GM04503 (cell line): Measurements from ENCODE around the gene PHACTR2.

Experiments used
- DNase-seq: peaks from one replicate; pipeline ENCODE4 v3.0.0-alpha.2; 2012; ENCODE audit warnings: low read depth

PHACTR2 gene

GRCh38 chr6:143675382-143675900 is 2.3 kb upstream of the PHACTR2 start:
- no peak for DNase-seq

DNA sequence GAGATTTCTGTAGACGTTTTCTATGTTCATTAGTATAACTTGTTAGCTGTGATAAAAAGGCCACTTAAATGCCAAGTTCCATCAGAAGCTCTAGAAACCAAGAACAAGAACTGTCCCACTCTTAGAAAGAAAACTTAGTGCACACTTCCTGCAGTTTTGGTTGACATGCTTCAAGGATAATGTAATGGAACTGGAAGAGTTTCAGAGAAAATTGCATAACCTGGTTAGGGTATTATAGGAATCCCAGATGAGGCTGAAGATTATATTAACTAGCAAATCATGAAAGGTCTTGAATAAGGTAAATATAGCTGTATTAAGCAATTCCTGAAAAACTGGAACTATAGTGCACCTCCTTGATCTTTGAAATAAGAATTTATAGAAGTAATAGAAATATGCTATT is 1.8 kb upstream of the PHACTR2 start:
- DNase-seq = no peak

DNA sequence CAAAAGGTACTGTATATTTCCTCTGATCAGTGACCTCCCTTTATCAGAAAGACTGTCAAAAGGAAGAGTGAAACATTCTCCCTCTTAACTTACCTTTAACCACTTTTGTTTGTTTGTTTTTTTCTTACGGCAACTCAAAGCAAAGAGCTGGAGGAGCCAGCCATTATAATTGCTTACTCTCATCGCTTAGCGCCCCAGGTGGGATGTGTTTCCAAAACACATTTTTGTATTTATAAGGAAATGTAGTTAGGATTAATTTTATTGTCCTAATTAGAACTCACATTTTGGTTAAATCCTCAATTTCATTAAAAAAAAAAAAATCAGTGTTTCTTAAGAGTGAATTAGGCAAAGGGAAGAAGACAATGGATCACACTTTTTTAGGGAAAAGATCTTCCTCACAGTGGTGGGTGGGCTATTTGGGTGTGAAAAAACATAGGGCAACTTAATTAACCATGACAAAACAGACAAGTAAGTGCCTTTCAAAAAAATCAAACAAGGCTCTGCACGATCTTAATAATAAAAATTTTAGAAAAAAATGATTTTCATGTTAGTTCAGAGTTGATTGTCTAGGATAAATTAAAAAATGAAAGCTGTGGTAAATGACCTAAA is 1.2 kb upstream of the PHACTR2 start:
- no peak for DNase-seq

- no peak for DNase-seq
Observed at GRCh38 chr6:143677577-143677890, 231 bp upstream of the PHACTR2 start.

GRCh38 chr6:143679041-143679440 is 1.3 kb downstream of the PHACTR2 start:
- no peak for DNase-seq

- DNase-seq = no peak
Observed at GRCh38 chr6:143680141-143680540, 2.4 kb downstream of the PHACTR2 start.

GRCh38 chr6:143682805-143683204 is 5.0 kb downstream of the PHACTR2 start:
- no peak for DNase-seq

DNA sequence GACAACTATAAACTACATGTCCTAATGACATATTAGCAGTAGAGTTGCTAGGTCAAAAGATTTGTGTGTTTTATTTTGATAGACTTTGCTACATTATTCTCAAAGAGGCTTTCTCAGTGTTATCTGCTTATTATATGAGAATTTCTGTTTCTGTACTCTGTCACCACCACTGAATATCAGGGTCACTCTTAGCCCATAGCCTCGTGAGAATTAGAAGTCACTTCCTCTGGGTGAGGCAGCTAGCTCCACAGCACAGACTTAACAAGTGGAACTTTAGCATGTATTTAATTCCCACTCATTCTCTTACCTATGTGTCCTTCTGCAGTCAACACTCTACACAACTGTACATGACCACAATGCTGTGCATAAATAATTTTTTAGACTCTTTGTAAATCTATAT is 6.7 kb downstream of the PHACTR2 start:
- DNase-seq = no peak

DNA sequence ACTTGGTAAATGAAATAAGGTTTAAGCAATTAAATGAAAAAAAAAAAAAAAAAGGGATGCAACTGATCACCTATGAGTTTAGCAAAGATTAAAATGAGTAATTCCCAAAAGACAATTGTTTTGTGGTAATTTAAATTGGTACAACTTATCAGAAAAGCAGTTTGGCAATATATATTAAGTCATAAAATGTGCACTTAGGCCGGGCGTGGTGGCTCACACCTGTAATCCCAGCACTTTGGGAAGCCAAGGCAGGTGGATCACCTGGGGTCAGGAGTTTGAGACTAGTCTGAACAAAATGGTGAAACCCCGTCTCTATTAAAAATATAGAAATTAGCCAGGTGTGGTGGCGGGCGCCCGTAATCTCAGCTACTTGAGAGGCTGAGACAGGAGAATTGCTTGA is 7.9 kb downstream of the PHACTR2 start:
- no peak for DNase-seq

- DNase-seq = no peak
Observed at GRCh38 chr6:143687591-143687990, 9.8 kb downstream of the PHACTR2 start.

DNA sequence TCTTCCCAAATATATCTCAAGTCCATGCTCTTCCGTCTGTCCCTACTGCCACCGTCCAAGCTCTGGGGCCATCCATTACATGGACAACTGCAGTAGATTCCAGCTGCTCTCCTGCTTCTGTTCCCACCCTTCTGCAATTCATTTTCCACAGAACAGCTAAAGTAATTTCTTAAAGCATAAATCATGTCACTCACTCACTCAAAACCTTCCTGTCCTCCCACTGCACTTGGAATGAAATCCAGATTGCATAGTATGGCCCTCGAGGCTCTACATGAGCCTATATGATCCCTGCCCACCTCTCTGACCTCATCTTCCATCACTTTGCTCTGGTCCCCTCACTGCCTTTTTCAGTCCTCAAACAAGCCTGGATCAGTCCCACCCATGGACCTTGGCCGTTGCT is 10.9 kb downstream of the PHACTR2 start:
- no peak for DNase-seq

- no peak for DNase-seq
Observed at GRCh38 chr6:143689852-143690251, 12.1 kb downstream of the PHACTR2 start.

GRCh38 chr6:143691155-143691554 is 13.4 kb downstream of the PHACTR2 start:
- DNase-seq = no peak

GRCh38 chr6:143691900-143692636 is 14.3 kb downstream of the PHACTR2 start:
- no peak for DNase-seq

- no peak for DNase-seq
Observed at GRCh38 chr6:143692696-143693095, 14.9 kb downstream of the PHACTR2 start.

- DNase-seq = no peak
Observed at GRCh38 chr6:143694013-143694412, 16.2 kb downstream of the PHACTR2 start.

- DNase-seq = no peak
Observed at GRCh38 chr6:143694560-143694959, 16.8 kb downstream of the PHACTR2 start.

DNA sequence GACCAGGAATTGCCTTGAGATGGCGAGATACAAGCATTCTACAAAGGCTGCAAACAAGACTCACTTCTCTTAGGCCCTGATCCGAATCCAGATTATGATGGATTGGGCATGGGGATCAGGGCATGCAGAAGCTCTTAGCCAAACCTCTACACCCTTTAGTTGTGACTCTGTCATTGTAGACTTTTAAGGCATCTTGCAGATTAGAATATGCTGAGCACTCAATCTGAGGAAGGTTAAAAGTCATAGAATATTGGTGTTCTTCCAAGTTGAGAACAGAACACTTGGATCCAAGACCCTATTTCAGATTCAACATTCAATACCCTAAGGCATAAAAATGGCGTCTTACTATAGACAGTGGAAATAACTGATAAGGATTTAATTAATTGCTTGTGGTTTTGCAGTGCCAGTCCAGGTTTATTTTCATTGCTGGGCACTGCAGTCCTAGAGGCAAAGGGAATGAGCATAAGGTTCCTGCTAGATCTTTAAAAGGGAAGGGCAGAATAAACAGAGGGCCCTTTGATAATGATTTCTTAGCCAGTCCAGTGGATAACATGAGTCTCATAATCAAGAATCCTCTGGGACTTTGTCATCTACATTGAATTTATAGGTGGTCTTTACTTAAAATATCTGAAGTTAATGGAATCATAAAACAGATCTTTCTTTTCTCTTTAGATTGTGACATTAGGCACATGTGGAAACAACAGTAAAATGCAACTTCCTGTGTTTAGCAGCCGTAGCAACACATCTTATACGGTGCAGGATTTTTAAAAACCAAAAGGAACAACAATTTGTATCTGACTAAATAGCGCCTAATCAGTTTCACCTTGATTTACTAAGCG is 17.6 kb downstream of the PHACTR2 start:
- DNase-seq = no peak

DNA sequence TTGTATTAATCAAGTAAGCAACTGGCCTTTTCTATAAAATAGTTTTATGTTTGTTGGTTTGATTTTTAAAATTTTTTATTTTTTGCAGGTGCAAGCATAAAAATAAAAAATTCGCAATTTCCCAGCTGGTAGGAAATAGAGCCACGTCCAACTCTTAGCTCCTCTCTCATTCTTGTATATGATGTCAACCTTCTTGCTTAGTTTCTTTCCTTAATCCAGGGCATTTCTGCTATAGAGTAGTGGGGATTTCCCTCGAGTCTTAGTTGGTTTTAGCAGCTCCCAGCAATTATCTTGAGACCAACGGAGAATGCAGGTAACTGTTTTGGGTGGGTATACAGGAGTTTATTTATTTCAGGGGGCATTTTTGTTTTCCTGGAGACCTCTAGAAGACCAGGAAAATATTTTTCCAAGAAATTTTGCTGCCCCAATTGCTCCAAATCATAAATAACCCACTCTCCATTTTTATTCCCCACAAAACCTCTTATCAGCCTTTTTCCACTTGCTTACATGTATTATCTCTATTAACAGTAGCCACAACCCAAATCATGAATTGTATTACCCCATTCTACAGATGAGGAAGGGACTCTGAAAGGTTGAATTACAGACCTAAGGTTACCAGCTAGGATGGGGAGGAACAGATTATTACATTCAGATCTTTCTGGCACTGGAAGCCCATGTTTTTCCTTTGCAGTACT is 18.4 kb downstream of the PHACTR2 start:
- no peak for DNase-seq

- no peak for DNase-seq
Observed at GRCh38 chr6:143696664-143697000, 18.9 kb downstream of the PHACTR2 start.

- DNase-seq = no peak
Observed at GRCh38 chr6:143697076-143697800, 19.5 kb downstream of the PHACTR2 start.

DNA sequence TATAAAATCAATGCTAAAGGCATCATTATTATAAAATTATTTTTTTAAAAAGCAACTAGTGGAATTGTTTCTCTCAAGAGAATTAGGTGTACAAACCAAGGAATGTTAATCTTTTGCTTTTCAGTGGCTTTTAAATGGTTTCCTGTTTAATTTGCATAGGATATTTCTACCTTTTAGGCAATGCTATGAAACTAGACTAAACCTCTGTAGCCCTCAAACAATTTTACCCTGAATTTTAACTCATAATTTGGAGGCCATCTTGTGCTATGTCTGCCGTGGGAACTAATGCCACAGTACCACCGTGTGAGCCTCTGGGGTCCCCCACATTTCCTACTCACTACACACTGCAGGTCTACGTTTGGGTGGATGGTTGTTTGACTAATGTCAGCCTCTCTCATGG is 20.6 kb downstream of the PHACTR2 start:
- DNase-seq = no peak
